Inflammatory macrophage treated with lipopolysaccharide for 1 hour (primary cell): ENCODE measurements around the gene MYLK2.

ENCODE experiments used
- DNase-seq, 2 donors: peaks; one replicate each; pipeline ENCODE4 v3.0.0-alpha.2; 2020 to 2022

Gene MYLK2

GRCh38 chr20:31858760-31859083 lies 39.6 kb downstream of the MYLK2 start:
- DNase-seq, result no peak

GRCh38 chr20:31859266-31859997 lies 40.3 kb downstream of the MYLK2 start:
- no peak for DNase-seq

GRCh38 chr20:31859998-31860380 lies 40.8 kb downstream of the MYLK2 start:
- DNase-seq, result no peak

- no peak for DNase-seq
Measured at GRCh38 chr20:31860390-31861134, 41.4 kb downstream of the MYLK2 start.

- no peak for DNase-seq
Measured at GRCh38 chr20:31861135-31861384, 41.9 kb downstream of the MYLK2 start.

GRCh38 chr20:31861385-31862156 lies 42.4 kb downstream of the MYLK2 start:
- DNase-seq, result peak; percentile 56 to 57

GRCh38 chr20:31862157-31862470 lies 43.0 kb downstream of the MYLK2 start:
- no peak for DNase-seq

- no peak for DNase-seq
Measured at GRCh38 chr20:31862506-31862905, 43.4 kb downstream of the MYLK2 start.

- DNase-seq, result no peak
Measured at GRCh38 chr20:31863296-31864085, 44.3 kb downstream of the MYLK2 start.

GRCh38 chr20:31864521-31865400 lies 45.6 kb downstream of the MYLK2 start:
- no peak for DNase-seq

GRCh38 chr20:31866221-31866620 lies 47.1 kb downstream of the MYLK2 start:
- DNase-seq, result no peak

- no peak for DNase-seq
Measured at GRCh38 chr20:31868853-31869672, 49.9 kb downstream of the MYLK2 start.

GRCh38 chr20:31869673-31869941 lies 50.5 kb downstream of the MYLK2 start:
- DNase-seq, result no peak

- DNase-seq, result peak in 1 of 2 donors; percentile 10
Measured at GRCh38 chr20:31869942-31870725, 51.0 kb downstream of the MYLK2 start, which contains the start of the genes DUSP15 and TTLL9. TSS of gene DUSP15 (minus strand) at chr20:31870527. CDS start at chr20:31870337, 190 bp downstream. TSS of gene TTLL9 (plus strand) at chr20:31870634. CDS start at chr20:31871127, 493 bp downstream.

- no peak for DNase-seq
Measured at GRCh38 chr20:31870726-31871617, 51.8 kb downstream of the MYLK2 start.

- DNase-seq, result no peak
Measured at GRCh38 chr20:31871618-31871954, 52.4 kb downstream of the MYLK2 start.

- no peak for DNase-seq
Measured at GRCh38 chr20:31872406-31872805, 53.2 kb downstream of the MYLK2 start.

- no peak for DNase-seq
Measured at GRCh38 chr20:31875671-31876070, 56.5 kb downstream of the MYLK2 start.

- no peak for DNase-seq
Measured at GRCh38 chr20:31877684-31878083, 58.5 kb downstream of the MYLK2 start.
